Thyroid gland (tissue), 4 donors: ENCODE results near the gene STK17B. TPM values are rescaled to one million over a fixed set of nuclear protein-coding genes. Genes with fewer than 3 reads are reported as not detected.

Source experiments
- DNase-seq, 2 donors: peaks; one replicate each; pipeline ENCODE4 v3.0.0-alpha.2; 2019
- H3K27ac ChIP-seq, 3 donors: fragments of 200-600 bp; sonication (generic); 1 replicate in 2 of 3; 2 replicates in 1 of 3; pipeline ENCODE4 v1.5.1; 2016 to 2019; ENCODE audit warnings: mild to moderate bottlenecking in 1 of 3, moderate library complexity in 1 of 3
- H3K27me3 ChIP-seq: fragments of 200-600 bp; sonication (generic); one replicate; pipeline ENCODE4 v1.5.1; 2019
- H3K36me3 ChIP-seq, 2 donors: fragments of 200-600 bp; sonication (generic); one replicate each; pipeline ENCODE4 v1.5.1; 2016 to 2019
- H3K4me1 ChIP-seq, 2 donors: fragments of 200-600 bp; sonication (generic); one replicate each; pipeline ENCODE4 v1.5.1; 2017 to 2019
- H3K4me3 ChIP-seq, 3 donors: fragments of 200-600 bp; sonication (generic); replicated peaks in 1 of 3; 1 replicate in 2 of 3; 2 replicates in 1 of 3; pipeline ENCODE4 v1.5.1; 2016; ENCODE audit warnings: mild to moderate bottlenecking in 1 of 3
- H3K9me3 ChIP-seq: fragments of 200-600 bp; sonication (generic); one replicate; pipeline ENCODE4 v1.5.1; 2017
- POLR2A ChIP-seq, 2 donors: fragments of 450-650 bp; IDR thresholded peaks; one replicate each; pipeline ENCODE4 v1.6.1; 2017; ENCODE audit warnings: antibody characterized with exemption in 2 of 2, mild to moderate bottlenecking in 2 of 2, moderate library complexity in 1 of 2
- WGBS, 2 donors: methylation state at CpG; one replicate each; pipeline ENCODE4 v1.1.5; 2017; 5-methylcytosine and 5-hydroxymethylcytosine counted together
- intact Hi-C: fragments of 100-400 bp; cut with DNase I; formaldehyde crosslinking; loops from one replicate; pipeline ENCODE4 v1.15.1; 2023
- total RNA-seq, 4 donors: library from RNA; depleted of rRNA; stranded (reverse); fragments of >200 nt; gene quantifications; one replicate each; pipeline ENCODE4 v1.2.3, GENCODE V29; 2016
- TF ChIP-seq, protein P1 (sequence below), 6 experiments: fragments of 200-600 bp in 3 of 6; fragments of 450-650 bp in 3 of 6; sonication (generic) in 3 of 6; IDR thresholded peaks; one replicate each; pipeline ENCODE4 v1.5.1; 2016 to 2019; ENCODE audit warnings: antibody characterized with exemption in 6 of 6, mild to moderate bottlenecking in 2 of 6, inconsistent platforms in 1 of 6, moderate library complexity in 1 of 6

The STK17B gene
- total RNA-seq, 4 donors from 2014 or later = 19.4 to 86.9 (median 33.9) TPM

DNA sequence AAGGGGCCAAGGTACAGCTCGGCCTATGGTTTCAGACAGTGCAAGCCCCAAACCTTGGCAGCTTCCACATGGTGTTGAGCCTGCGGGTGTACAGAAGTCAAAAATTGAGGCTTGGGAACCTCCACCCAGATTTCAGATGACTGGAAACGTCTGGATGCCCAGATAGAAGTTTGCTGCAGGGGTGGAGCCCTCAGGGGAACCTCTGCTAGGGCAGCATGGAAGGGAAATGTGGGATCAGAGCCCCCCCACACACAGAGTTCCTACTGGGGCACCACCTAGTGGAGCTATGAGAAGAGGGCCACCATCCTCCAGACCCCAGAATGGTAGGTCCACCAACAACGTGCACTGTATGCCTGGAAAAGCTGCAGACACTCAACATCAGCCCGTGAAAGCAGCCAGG is 87.8 kb downstream of the STK17B start:
- Histone ChIP-seq H3K4me1 (peaks cover 3 to 5% of the 10 kb centered on the region in 2 donors), H3K36me3 (no peaks in the 10 kb centered on the region), H3K27ac (no peak overlapping the region), H3K9me3 (no peaks in the 10 kb centered on the region), H3K27me3 (no peaks in the 10 kb centered on the region), H3K4me3 (no peak overlapping the region)
- intact Hi-C loops = loop anchor here (10.0 kb wide), 1 partner anchor 371 kb away; no protein-coding TSS in a partner anchor
- DNase-seq = no peak
- 75 to 87% methylated on average over 3 to 5 of the region's 5 CpGs for WGBS, 2 donors
- TF ChIP-seq POLR2A (IDR thresholded peaks at IDR 0.05) = no peak
- TF ChIP-seq, protein P1, sequence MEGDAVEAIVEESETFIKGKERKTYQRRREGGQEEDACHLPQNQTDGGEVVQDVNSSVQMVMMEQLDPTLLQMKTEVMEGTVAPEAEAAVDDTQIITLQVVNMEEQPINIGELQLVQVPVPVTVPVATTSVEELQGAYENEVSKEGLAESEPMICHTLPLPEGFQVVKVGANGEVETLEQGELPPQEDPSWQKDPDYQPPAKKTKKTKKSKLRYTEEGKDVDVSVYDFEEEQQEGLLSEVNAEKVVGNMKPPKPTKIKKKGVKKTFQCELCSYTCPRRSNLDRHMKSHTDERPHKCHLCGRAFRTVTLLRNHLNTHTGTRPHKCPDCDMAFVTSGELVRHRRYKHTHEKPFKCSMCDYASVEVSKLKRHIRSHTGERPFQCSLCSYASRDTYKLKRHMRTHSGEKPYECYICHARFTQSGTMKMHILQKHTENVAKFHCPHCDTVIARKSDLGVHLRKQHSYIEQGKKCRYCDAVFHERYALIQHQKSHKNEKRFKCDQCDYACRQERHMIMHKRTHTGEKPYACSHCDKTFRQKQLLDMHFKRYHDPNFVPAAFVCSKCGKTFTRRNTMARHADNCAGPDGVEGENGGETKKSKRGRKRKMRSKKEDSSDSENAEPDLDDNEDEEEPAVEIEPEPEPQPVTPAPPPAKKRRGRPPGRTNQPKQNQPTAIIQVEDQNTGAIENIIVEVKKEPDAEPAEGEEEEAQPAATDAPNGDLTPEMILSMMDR (IDR thresholded peaks at IDR 0.05) = no peak

Other genes starting within 250 kb of the STK17B start
- gene DNAH7, start 102.7 kb downstream of the STK17B start, total RNA-seq = 10 to 100 TPM in 3 of 4 donors, 1 to 10 TPM in 1; 9.9 to 21.7 (median 15.5) TPM